VCaP (cell line): ENCODE data around the gene NECAB3.

Source experiments
- H3K27ac ChIP-seq: fragments of 450-650 bp; 2 replicates; pipeline ENCODE4 v1.5.1; 2017
- TF ChIP-seq, protein P1 (sequence below): fragments of 450-650 bp; conservative IDR thresholded peaks from 2 replicates; pipeline ENCODE4 v1.5.1; 2017; ENCODE audit warnings: mild to moderate bottlenecking, moderate library complexity

NECAB3 gene

GRCh38 chr20:33711446-33711738, 37.2 kb upstream of the NECAB3 start:
- TF ChIP-seq, protein P1, sequence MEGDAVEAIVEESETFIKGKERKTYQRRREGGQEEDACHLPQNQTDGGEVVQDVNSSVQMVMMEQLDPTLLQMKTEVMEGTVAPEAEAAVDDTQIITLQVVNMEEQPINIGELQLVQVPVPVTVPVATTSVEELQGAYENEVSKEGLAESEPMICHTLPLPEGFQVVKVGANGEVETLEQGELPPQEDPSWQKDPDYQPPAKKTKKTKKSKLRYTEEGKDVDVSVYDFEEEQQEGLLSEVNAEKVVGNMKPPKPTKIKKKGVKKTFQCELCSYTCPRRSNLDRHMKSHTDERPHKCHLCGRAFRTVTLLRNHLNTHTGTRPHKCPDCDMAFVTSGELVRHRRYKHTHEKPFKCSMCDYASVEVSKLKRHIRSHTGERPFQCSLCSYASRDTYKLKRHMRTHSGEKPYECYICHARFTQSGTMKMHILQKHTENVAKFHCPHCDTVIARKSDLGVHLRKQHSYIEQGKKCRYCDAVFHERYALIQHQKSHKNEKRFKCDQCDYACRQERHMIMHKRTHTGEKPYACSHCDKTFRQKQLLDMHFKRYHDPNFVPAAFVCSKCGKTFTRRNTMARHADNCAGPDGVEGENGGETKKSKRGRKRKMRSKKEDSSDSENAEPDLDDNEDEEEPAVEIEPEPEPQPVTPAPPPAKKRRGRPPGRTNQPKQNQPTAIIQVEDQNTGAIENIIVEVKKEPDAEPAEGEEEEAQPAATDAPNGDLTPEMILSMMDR = no peak
- no peak overlapping the region for H3K27ac ChIP-seq

- TF ChIP-seq, protein P1 = no peak
- no peak overlapping the region for H3K27ac ChIP-seq
These were observed 36.6 kb upstream of the NECAB3 start for GRCh38 chr20:33710681-33711445.

GRCh38 chr20:33709905-33710541, 35.8 kb upstream of the NECAB3 start:
- TF ChIP-seq, protein P1 = no peak
- H3K27ac ChIP-seq = no peak overlapping the region

DNA sequence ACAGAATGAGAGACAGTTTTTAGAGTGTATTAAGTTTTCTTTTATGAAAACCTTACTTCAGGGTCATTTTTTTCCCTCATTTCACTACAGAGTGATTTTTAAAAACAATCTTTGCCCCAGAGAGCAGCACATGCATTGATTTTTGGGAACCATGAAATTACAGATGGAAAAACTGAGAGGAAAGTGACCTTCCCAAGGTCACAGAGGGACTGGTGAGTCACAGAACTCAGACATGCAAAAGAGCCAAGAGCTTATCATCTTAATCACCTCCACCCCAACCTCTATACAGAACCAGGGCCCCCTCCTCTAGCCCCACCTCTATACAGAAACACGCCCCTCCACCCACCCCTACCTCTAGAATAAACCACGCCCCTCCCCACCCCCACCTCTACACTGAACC, 35.2 kb upstream of the NECAB3 start:
- H3K27ac ChIP-seq = no peak overlapping the region
- TF ChIP-seq, protein P1 = no peak

GRCh38 chr20:33707668-33708067, 33.4 kb upstream of the NECAB3 start:
- no peak overlapping the region for H3K27ac ChIP-seq
- TF ChIP-seq, protein P1 = no peak

GRCh38 chr20:33704197-33704924, 30.1 kb upstream of the NECAB3 start:
- no peak overlapping the region for H3K27ac ChIP-seq
- TF ChIP-seq, protein P1 = no peak

- TF ChIP-seq, protein P1 = no peak
- no peak overlapping the region for H3K27ac ChIP-seq
These were observed 29.4 kb upstream of the NECAB3 start for GRCh38 chr20:33703498-33704137.
